Measurements from ENCODE around the gene MEAF6. TPM values are rescaled to one million over a fixed set of nuclear protein-coding genes. Genes with fewer than 3 reads are reported as not detected.
"Not testable (repeated sequence)": the region's sequence is repeated elsewhere in the genome, so short reads cannot be mapped to it uniquely, and the experiment has no call there.

The MEAF6 gene
- total and polyA plus RNA-seq, 8 donors, result 25.8 to 76.3 (median 53.8) TPM

GRCh38 chr1:37537378-37537777 lies 22.8 kb upstream of the MEAF6 start:
- TF ChIP-seq EP300 (IDR thresholded peaks at IDR 0.05), result no peak
- TF ChIP-seq CTCF (IDR thresholded peaks at IDR 0.05), result no peak
- TF ChIP-seq POLR2A (IDR thresholded peaks at IDR 0.05), result no peak
- TF ChIP-seq POLR2AphosphoS5 (IDR thresholded peaks at IDR 0.05), result no peak
- Histone ChIP-seq H3K9me3 (no peaks in the 10 kb centered on the region), H3K4me1 (peaks cover 7 to 26% (median 15%) of the 10 kb centered on the region in 4 donors), H3K27me3 (no peaks in the 10 kb centered on the region), H3K27ac (peak overlapping the region in 2 of 5 donors; percentile 23 to 59), H3K4me3 (no peak overlapping the region), H3K36me3 (peaks cover 27 to 74% (median 71%) of the 10 kb centered on the region in 4 donors)
- WGBS, 5 donors, result 56 to 75% (median 63%) methylated on average over 2 of the region's 2 CpGs
- intact Hi-C loops (cut with DNase I; ENCODE audit: low total_unique reads), result no loop called here
- DNase-seq, result peak in 1 of 2 donors; percentile 43

- Histone ChIP-seq H3K27me3 (no peaks in the 10 kb centered on the region), H3K9me3 (no peaks in the 10 kb centered on the region), H3K36me3 (peaks cover 10 to 36% (median 34%) of the 10 kb centered on the region in 4 donors), H3K4me1 (peaks cover 7 to 26% (median 15%) of the 10 kb centered on the region in 4 donors), H3K27ac (peak overlapping the region in 4 of 5 donors; percentile 59 to 81 (median 76)), H3K4me3 (no peak overlapping the region)
- TF ChIP-seq POLR2AphosphoS5 (IDR thresholded peaks at IDR 0.05) (no peak), POLR2A (IDR thresholded peaks at IDR 0.05) (no peak), CTCF (IDR thresholded peaks at IDR 0.05) (no peak), EP300 (IDR thresholded peaks at IDR 0.05) (no peak)
- no peak for DNase-seq
- intact Hi-C loops (cut with DNase I; ENCODE audit: low total_unique reads), result no loop called here
- 85 to 96% (median 93%) methylated on average over 4 of the region's 4 CpGs for WGBS, 5 donors
Observed at GRCh38 chr1:37533317-37534093, 18.9 kb upstream of the MEAF6 start.

GRCh38 chr1:37532418-37533156 lies 18.0 kb upstream of the MEAF6 start:
- H3K27me3 ChIP-seq; DNase-seq; H3K27ac ChIP-seq; intact Hi-C loops (cut with DNase I; ENCODE audit: low total_unique reads); H3K4me3 ChIP-seq; H3K9me3 ChIP-seq: not testable (repeated sequence)
- Histone ChIP-seq H3K36me3 (peaks cover 8 to 27% (median 25%) of the 10 kb centered on the region in 4 donors), H3K4me1 (peaks cover 7 to 24% (median 15%) of the 10 kb centered on the region in 4 donors)
- WGBS, 5 donors, result 86 to 99% (median 95%) methylated on average over 4 of the region's 4 CpGs

GRCh38 chr1:37529888-37530287 lies 15.3 kb upstream of the MEAF6 start:
- H3K9me3 ChIP-seq; H3K4me3 ChIP-seq; H3K27me3 ChIP-seq; intact Hi-C loops (cut with DNase I; ENCODE audit: low total_unique reads); H3K27ac ChIP-seq; DNase-seq; H3K36me3 ChIP-seq: not testable (repeated sequence)
- 54 to 93% (median 72%) methylated on average over 1 of the region's 1 CpG for WGBS, 5 donors
- peaks cover 7 to 16% (median 15%) of the 10 kb centered on the region in 4 donors for H3K4me1 ChIP-seq

GRCh38 chr1:37519613-37520012 lies 5.0 kb upstream of the MEAF6 start:
- peak overlapping the region in 1 of 4 donors; percentile 11 for H3K4me3 ChIP-seq
- peaks cover 0 to 8% (median 6%) of the 10 kb centered on the region in 4 donors for H3K4me1 ChIP-seq
- DNase-seq, result no peak
- no peak for TF ChIP-seq EP300 (IDR thresholded peaks at IDR 0.05)
- TF ChIP-seq POLR2A (IDR thresholded peaks at IDR 0.05), result no peak
- TF ChIP-seq CTCF (IDR thresholded peaks at IDR 0.05), result no peak
- no peak for TF ChIP-seq POLR2AphosphoS5 (IDR thresholded peaks at IDR 0.05)
- no peaks in the 10 kb centered on the region for H3K27me3 ChIP-seq
- intact Hi-C loops (cut with DNase I; ENCODE audit: low total_unique reads), result no loop called here
- no peaks in the 10 kb centered on the region for H3K36me3 ChIP-seq
- no peak overlapping the region for H3K27ac ChIP-seq
- no peaks in the 10 kb centered on the region for H3K9me3 ChIP-seq

Data from stomach (tissue), 9 donors.